Measurements from ENCODE around the gene ZBTB43. TPM values are rescaled to one million over a fixed set of nuclear protein-coding genes. Genes with fewer than 3 reads are reported as not detected.
"Not testable (repeated sequence)": the region's sequence is repeated elsewhere in the genome, so short reads cannot be mapped to it uniquely, and the experiment has no call there.

ZBTB43 gene
- total RNA-seq, 1 donor from 2014 or later, result 16.7 TPM

GRCh38 chr9:126813072-126813471 lies 8.2 kb downstream of the ZBTB43 start:
- Mint-ChIP-seq H3K9me3 (peaks cover 8% of the 10 kb centered on the region), H3K4me3 (no peak overlapping the region), H3K4me1 (ENCODE audit: unreplicated experiment) (no peaks in the 10 kb centered on the region), H3K36me3 (peaks cover 45% of the 10 kb centered on the region), H3K27ac (no peak overlapping the region), H3K27me3 (no peaks in the 10 kb centered on the region)
- no peak for TF ChIP-seq CTCF (conservative IDR thresholded peaks at IDR 0.05)
- no peak for DNase-seq (ENCODE audit: extremely low spot score, unreplicated experiment)

GRCh38 chr9:126814091-126814490 lies 9.3 kb downstream of the ZBTB43 start:
- H3K4me1 Mint-ChIP-seq (ENCODE audit: unreplicated experiment), result no peaks in the 10 kb centered on the region

GRCh38 chr9:126817615-126818014 lies 12.8 kb downstream of the ZBTB43 start:
- Mint-ChIP-seq H3K9me3 (peaks cover 21% of the 10 kb centered on the region), H3K36me3 (peaks cover 58% of the 10 kb centered on the region)
- H3K4me1 Mint-ChIP-seq (ENCODE audit: unreplicated experiment); H3K4me3 Mint-ChIP-seq; H3K27ac Mint-ChIP-seq; H3K27me3 Mint-ChIP-seq; DNase-seq (ENCODE audit: extremely low spot score, unreplicated experiment): not testable (repeated sequence)

More at GRCh38 chr9:126814091-126814490, 9.3 kb downstream of the ZBTB43 start:
- DNase-seq (ENCODE audit: extremely low spot score, unreplicated experiment), result no peak
- Mint-ChIP-seq H3K9me3 (peaks cover 15% of the 10 kb centered on the region), H3K4me3 (no peak overlapping the region), H3K36me3 (peaks cover 53% of the 10 kb centered on the region), H3K27ac (no peak overlapping the region), H3K27me3 (no peaks in the 10 kb centered on the region)
- TF ChIP-seq CTCF (conservative IDR thresholded peaks at IDR 0.05), result no peak

- Mint-ChIP-seq H3K9me3 (peaks cover 21% of the 10 kb centered on the region), H3K27ac (no peak overlapping the region), H3K4me1 (ENCODE audit: unreplicated experiment) (no peaks in the 10 kb centered on the region), H3K36me3 (peaks cover 56% of the 10 kb centered on the region), H3K27me3 (no peaks in the 10 kb centered on the region), H3K4me3 (no peak overlapping the region)
- TF ChIP-seq CTCF (conservative IDR thresholded peaks at IDR 0.05), result no peak
- DNase-seq (ENCODE audit: extremely low spot score, unreplicated experiment), result no peak
These were observed 13.6 kb downstream of the ZBTB43 start for GRCh38 chr9:126818482-126818881.

GRCh38 chr9:126819482-126819881 lies 14.6 kb downstream of the ZBTB43 start:
- Mint-ChIP-seq H3K4me3 (no peak overlapping the region), H3K36me3 (peaks cover 50% of the 10 kb centered on the region), H3K4me1 (ENCODE audit: unreplicated experiment) (peaks cover 2% of the 10 kb centered on the region), H3K27ac (no peak overlapping the region), H3K9me3 (peaks cover 21% of the 10 kb centered on the region), H3K27me3 (no peaks in the 10 kb centered on the region)
- no peak for TF ChIP-seq CTCF (conservative IDR thresholded peaks at IDR 0.05)
- DNase-seq (ENCODE audit: extremely low spot score, unreplicated experiment), result no peak

- DNase-seq (ENCODE audit: extremely low spot score, unreplicated experiment), result no peak
- H3K9me3 Mint-ChIP-seq, result peaks cover 13% of the 10 kb centered on the region
- no peak for TF ChIP-seq CTCF (conservative IDR thresholded peaks at IDR 0.05)
- peaks cover 38% of the 10 kb centered on the region for H3K36me3 Mint-ChIP-seq
- peaks cover 4% of the 10 kb centered on the region for H3K4me1 Mint-ChIP-seq (ENCODE audit: unreplicated experiment)
- H3K4me3 Mint-ChIP-seq, result no peak overlapping the region
- H3K27me3 Mint-ChIP-seq, result no peaks in the 10 kb centered on the region
- H3K27ac Mint-ChIP-seq, result no peak overlapping the region
These were observed 17.4 kb downstream of the ZBTB43 start for GRCh38 chr9:126822278-126822677.
